NCI-H2227 (cell line): ENCODE measurements around the gene TMIE.

Source experiments
- DNase-seq: peaks from one replicate; lab custom pipeline; 2025; ENCODE audit not compliant: unreplicated experiment; lab: John Stamatoyannopoulos, UW

Gene TMIE

GRCh38 chr3:46668591-46668990 is 32.6 kb upstream of the TMIE start:
- no peak for DNase-seq

- DNase-seq: no peak
Measured at GRCh38 chr3:46669191-46669999, 31.8 kb upstream of the TMIE start.

GRCh38 chr3:46670000-46670890 is 30.9 kb upstream of the TMIE start:
- no peak for DNase-seq

- no peak for DNase-seq
Measured at GRCh38 chr3:46670891-46671427, 30.2 kb upstream of the TMIE start.

- no peak for DNase-seq
Measured at GRCh38 chr3:46671541-46672348, 29.4 kb upstream of the TMIE start.

GRCh38 chr3:46672349-46672695 is 28.9 kb upstream of the TMIE start:
- DNase-seq: no peak

- no peak for DNase-seq
Measured at GRCh38 chr3:46673151-46674030, 27.8 kb upstream of the TMIE start.

- no peak for DNase-seq
Measured at GRCh38 chr3:46674031-46674845, 27.0 kb upstream of the TMIE start.

GRCh38 chr3:46675426-46675825 is 25.8 kb upstream of the TMIE start:
- DNase-seq: no peak

GRCh38 chr3:46675843-46676567 is 25.2 kb upstream of the TMIE start:
- no peak for DNase-seq

- no peak for DNase-seq
Measured at GRCh38 chr3:46676601-46677410, 24.4 kb upstream of the TMIE start.

GRCh38 chr3:46677411-46677726 is 23.8 kb upstream of the TMIE start:
- no peak for DNase-seq

GRCh38 chr3:46678280-46678679 is 22.9 kb upstream of the TMIE start:
- no peak for DNase-seq

- no peak for DNase-seq
Measured at GRCh38 chr3:46679681-46680080, 21.5 kb upstream of the TMIE start.

GRCh38 chr3:46680298-46680826 is 20.8 kb upstream of the TMIE start:
- DNase-seq: no peak

GRCh38 chr3:46681387-46681786 is 19.8 kb upstream of the TMIE start:
- no peak for DNase-seq

GRCh38 chr3:46681856-46682540 is 19.2 kb upstream of the TMIE start:
- no peak for DNase-seq
